Endothelial cell of umbilical vein (primary cell): ENCODE measurements around the gene FGD5. TPM values are rescaled to one million over a fixed set of nuclear protein-coding genes. Genes with fewer than 3 reads are reported as not detected.

Experiments used
- BruUV-seq: library from RNA; stranded (reverse); fragments of 400-500 nt; replicated peaks from 2 replicates; lab custom pipeline; 2021; lab: Mats Ljungman, UMichigan
- CTCF ChIA-PET: fragments of 300-600, 350-600 bp; sonication (Branson Sonifier 250); formaldehyde crosslinking; loops from one replicate; lab custom pipeline; 2021; ENCODE audit warnings: antibody characterized with exemption, inconsistent platforms; lab: Charles Lee
- POLR2A ChIA-PET: fragments of 300-600, 350-600 bp; sonication (Branson Sonifier 250); formaldehyde crosslinking; loops from one replicate; lab custom pipeline; 2021; ENCODE audit warnings: antibody characterized with exemption, inconsistent platforms; lab: Charles Lee
- DNase-seq: peaks from one replicate; pipeline ENCODE4 v3.0.0-alpha.2; 2011; ENCODE audit warnings: low read depth, low spot score
- FAIRE-seq: peaks from 2 replicates; lab custom pipeline; 2011; peaks lifted over from hg19 to GRCh38; lab: Jason Lieb, UNC
- H2AFZ ChIP-seq: 2 replicates; pipeline ENCODE4 v1.6.0; 2012; ENCODE audit warnings: low read depth, low read length, control low read depth, inconsistent platforms
- H3K27ac ChIP-seq: 2 replicates; pipeline ENCODE4 v1.5.1; 2011; ENCODE audit warnings: low read depth, mild to moderate bottlenecking, control low read depth, low read length, moderate library complexity; ENCODE audit not compliant: insufficient read depth
- H3K27me3 ChIP-seq, 2 experiments: 2 replicates each; pipeline versions ENCODE4 v1.6.0 to v1.6.1; 2011; ENCODE audit warnings: low read length in 2 of 2, mixed read lengths in 1 of 2; ENCODE audit not compliant: control insufficient read depth in 2 of 2, insufficient read depth in 2 of 2
- H3K36me3 ChIP-seq, 2 experiments: 2 replicates in 1 of 2; 3 replicates in 1 of 2; pipeline ENCODE4 v1.5.1; 2011; ENCODE audit warnings: low read length in 2 of 2, mild to moderate bottlenecking in 1 of 2, moderate library complexity in 1 of 2; ENCODE audit not compliant: control insufficient read depth in 2 of 2, insufficient read depth in 2 of 2; ENCODE audit errors: extremely low read depth in 1 of 2
- H3K4me1 ChIP-seq: 3 replicates; pipeline ENCODE4 v1.5.1; 2011; ENCODE audit warnings: mild to moderate bottlenecking, low read length; ENCODE audit not compliant: control insufficient read depth, insufficient read depth; ENCODE audit errors: extremely low read depth
- H3K4me2 ChIP-seq: 2 replicates; pipeline ENCODE4 v1.6.1; 2011; ENCODE audit warnings: low read length, control low read depth, mixed read lengths; ENCODE audit not compliant: insufficient read depth
- H3K4me3 ChIP-seq, 3 experiments: fragments of 200-600 bp in 1 of 3; sonication (generic), shearing (Covaris generic) in 1 of 3; replicated peaks in 1 of 3; 2 replicates each; pipeline ENCODE4 v1.5.1; 2011 to 2016; ENCODE audit warnings: control low read depth in 3 of 3, low read length in 3 of 3, mild to moderate bottlenecking in 2 of 3, inconsistent platforms in 1 of 3, low read depth in 1 of 3, moderate library complexity in 1 of 3; ENCODE audit not compliant: insufficient read depth in 1 of 3
- H3K79me2 ChIP-seq: 2 replicates; pipeline ENCODE4 v1.6.0; 2012; ENCODE audit warnings: low read length, inconsistent platforms; ENCODE audit not compliant: control insufficient read depth, insufficient read depth
- H3K9ac ChIP-seq: replicated peaks from 2 replicates; pipeline ENCODE3; 2011; ENCODE audit warnings: low read length, control low read depth; ENCODE audit not compliant: insufficient read depth; ENCODE audit errors: extremely low read depth
- H3K9me1 ChIP-seq: replicated peaks from 3 replicates; pipeline ENCODE4 v1.6.0; 2011; ENCODE audit warnings: mild to moderate bottlenecking, low read length; ENCODE audit not compliant: control insufficient read depth, insufficient read depth; ENCODE audit errors: extremely low read depth
- H3K9me3 ChIP-seq: replicated peaks from 2 replicates; pipeline ENCODE4 v1.5.1; 2012; ENCODE audit warnings: low read length, inconsistent platforms; ENCODE audit not compliant: control insufficient read depth, insufficient read depth
- H4K20me1 ChIP-seq: replicated peaks from 2 replicates; pipeline ENCODE3; 2011; ENCODE audit warnings: mild to moderate bottlenecking, low read length; ENCODE audit not compliant: control insufficient read depth, insufficient read depth; ENCODE audit errors: extremely low read depth
- JUN ChIP-seq: IDR thresholded peaks from 2 replicates; pipeline ENCODE4 v1.6.1; 2011; ENCODE audit warnings: borderline replicate concordance, low read depth; ENCODE audit not compliant: insufficient read length, insufficient read depth
- MAX ChIP-seq: IDR thresholded peaks from 2 replicates; pipeline ENCODE4 v1.6.1; 2011; ENCODE audit not compliant: insufficient read depth, insufficient read length
- POLR2AphosphoS5 ChIP-seq: IDR thresholded peaks from 2 replicates; pipeline ENCODE4 v1.6.1; 2012; ENCODE audit warnings: low read depth, mild to moderate bottlenecking, control low read depth, low read length, moderate library complexity; ENCODE audit not compliant: insufficient read depth
- dilution Hi-C: fragments of 300-500 bp; cut with MboI; formaldehyde crosslinking; loops from one replicate; pipeline ENCODE4 v1.15.0; 2019; ENCODE audit warnings: low sequenced_read_pairs; ENCODE audit not compliant: extremely low pct_ligation_motif_present
- intact Hi-C: fragments of 100-400 bp; cut with micrococcal nuclease; formaldehyde crosslinking; loops from one replicate; pipeline ENCODE4 v1.10.0; 2022
- polyA plus RNA-seq, 4 experiments: library from polyadenylated mRNA; depleted of rRNA in 3 of 4; stranded (reverse) in 3 of 4; unstranded in 1 of 4; fragments of >200 nt; gene quantifications; 2 replicates each; pipeline versions ENCODE4 v1.2.1 to v1.2.3, GENCODE V29; 2011 to 2012; ENCODE audit warnings: missing spikeins in 1 of 4
- total RNA-seq: library from RNA; stranded (reverse); gene quantifications from 2 replicates; pipeline ENCODE4 v1.2.3, GENCODE V29; 2021

FGD5 gene
- total and polyA plus RNA-seq, 2 donors (not counting 3 experiments of a cell fraction or from before 2014, with no cell fraction given) = 49.6 to 134 TPM

GRCh38 chr3:14810070-14810791 is 8.5 kb upstream of the FGD5 start:
- H2AFZ ChIP-seq = peak overlapping the region; percentile 88
- no peaks in the 10 kb centered on the region for H3K27me3 ChIP-seq
- dilution Hi-C loops (no loop called here), intact Hi-C loops (loop anchor here (2.0 to 5.0 kb wide), 2 partner anchors 52 to 67 kb away; no protein-coding TSS in a partner anchor)
- H3K36me3 ChIP-seq = peaks cover 0 to 5% of the 10 kb centered on the region in 2 experiments
- peaks cover 44% of the 10 kb centered on the region for H3K79me2 ChIP-seq
- H3K9me3 ChIP-seq = no peaks in the 10 kb centered on the region
- TF ChIP-seq POLR2AphosphoS5 = peak; percentile 67
- no peak for TF ChIP-seq JUN
- peak; percentile 6 for TF ChIP-seq MAX
- H3K4me1 ChIP-seq = peaks cover 50% of the 10 kb centered on the region
- H3K27ac ChIP-seq = peak overlapping the region; percentile 61
- peak overlapping the region; percentile 36 to 87 (median 77) for H3K4me3 ChIP-seq
- peak overlapping the region; percentile 57 for H3K4me2 ChIP-seq
- ChIA-PET POLR2A (no interaction called here), CTCF (interaction anchor here (1.1 kb wide), 1 partner anchor 29 kb away, joined by 3 read pairs; no protein-coding TSS in a partner anchor)
- FAIRE-seq (no peak), DNase-seq (peak; percentile 81)
- H4K20me1 ChIP-seq = no peaks in the 10 kb centered on the region
- H3K9me1 ChIP-seq = no peaks in the 10 kb centered on the region
- BruUV-seq = no TSS peak
- H3K9ac ChIP-seq = peak overlapping the region; percentile 75
